ENCODE measurements around the gene GPX2.

GRCh38 chr14:64929014-64929359 is 13.6 kb downstream of the GPX2 start:
- TF ChIP-seq CTCF (IDR thresholded peaks at IDR 0.05) (no peak), POLR2A (IDR thresholded peaks at IDR 0.05) (no peak)

All from right lobe of liver (tissue), 4 donors.